Measurements from ENCODE around the gene AGER.

GRCh38 chr6:32195902-32196681, 12.0 kb upstream of the AGER start:
- TF ChIP-seq, protein P1, sequence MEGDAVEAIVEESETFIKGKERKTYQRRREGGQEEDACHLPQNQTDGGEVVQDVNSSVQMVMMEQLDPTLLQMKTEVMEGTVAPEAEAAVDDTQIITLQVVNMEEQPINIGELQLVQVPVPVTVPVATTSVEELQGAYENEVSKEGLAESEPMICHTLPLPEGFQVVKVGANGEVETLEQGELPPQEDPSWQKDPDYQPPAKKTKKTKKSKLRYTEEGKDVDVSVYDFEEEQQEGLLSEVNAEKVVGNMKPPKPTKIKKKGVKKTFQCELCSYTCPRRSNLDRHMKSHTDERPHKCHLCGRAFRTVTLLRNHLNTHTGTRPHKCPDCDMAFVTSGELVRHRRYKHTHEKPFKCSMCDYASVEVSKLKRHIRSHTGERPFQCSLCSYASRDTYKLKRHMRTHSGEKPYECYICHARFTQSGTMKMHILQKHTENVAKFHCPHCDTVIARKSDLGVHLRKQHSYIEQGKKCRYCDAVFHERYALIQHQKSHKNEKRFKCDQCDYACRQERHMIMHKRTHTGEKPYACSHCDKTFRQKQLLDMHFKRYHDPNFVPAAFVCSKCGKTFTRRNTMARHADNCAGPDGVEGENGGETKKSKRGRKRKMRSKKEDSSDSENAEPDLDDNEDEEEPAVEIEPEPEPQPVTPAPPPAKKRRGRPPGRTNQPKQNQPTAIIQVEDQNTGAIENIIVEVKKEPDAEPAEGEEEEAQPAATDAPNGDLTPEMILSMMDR (IDR thresholded peaks at IDR 0.05; ENCODE audit: borderline replicate concordance, extremely low read depth, low read length, poor library complexity, severe bottlenecking): no peak
- TF ChIP-seq EZH2 (IDR thresholded peaks at IDR 0.05; ENCODE audit: borderline replicate concordance, low read depth, low read length, severe bottlenecking): no peak
